Retinal pigment epithelial cell (primary cell): ENCODE measurements around the gene TMX3.
A peak's percentile ranks its signal among the peaks of the same experiment; 100 is the strongest.

Experiments
- DNase-seq: peaks from one replicate; pipeline ENCODE4 v3.0.0-alpha.2; 2010; ENCODE audit warnings: low read depth
- H3K4me3 ChIP-seq: 2 replicates; pipeline ENCODE4 v1.5.1; 2011; ENCODE audit warnings: mild to moderate bottlenecking, low read length, control low read depth, moderate library complexity
- TF ChIP-seq, protein P1 (sequence below): conservative IDR thresholded peaks from 2 replicates; pipeline ENCODE4 v1.5.1; 2011; ENCODE audit warnings: low read depth, low read length, control low read depth, inconsistent platforms

The TMX3 gene

DNA sequence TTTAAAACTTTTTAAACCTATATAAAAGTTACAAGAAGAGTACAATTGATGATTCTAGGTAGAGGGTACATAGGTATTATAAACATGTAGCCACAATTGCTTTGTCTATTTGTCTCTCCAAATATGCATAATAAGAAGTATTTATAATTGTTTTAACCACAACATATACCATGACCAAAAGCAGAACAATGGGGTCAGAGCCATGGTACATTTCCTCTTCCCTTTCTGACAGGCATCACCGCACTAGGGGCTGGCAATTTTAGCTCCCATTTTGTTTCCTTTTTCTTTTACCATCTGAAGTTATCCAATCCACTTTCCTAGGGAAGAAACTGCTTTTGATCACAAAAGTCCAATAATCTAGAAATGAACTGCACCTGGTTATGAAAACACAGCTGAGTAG, 49.3 kb downstream of the TMX3 start:
- no peak overlapping the region for H3K4me3 ChIP-seq
- TF ChIP-seq, protein P1, sequence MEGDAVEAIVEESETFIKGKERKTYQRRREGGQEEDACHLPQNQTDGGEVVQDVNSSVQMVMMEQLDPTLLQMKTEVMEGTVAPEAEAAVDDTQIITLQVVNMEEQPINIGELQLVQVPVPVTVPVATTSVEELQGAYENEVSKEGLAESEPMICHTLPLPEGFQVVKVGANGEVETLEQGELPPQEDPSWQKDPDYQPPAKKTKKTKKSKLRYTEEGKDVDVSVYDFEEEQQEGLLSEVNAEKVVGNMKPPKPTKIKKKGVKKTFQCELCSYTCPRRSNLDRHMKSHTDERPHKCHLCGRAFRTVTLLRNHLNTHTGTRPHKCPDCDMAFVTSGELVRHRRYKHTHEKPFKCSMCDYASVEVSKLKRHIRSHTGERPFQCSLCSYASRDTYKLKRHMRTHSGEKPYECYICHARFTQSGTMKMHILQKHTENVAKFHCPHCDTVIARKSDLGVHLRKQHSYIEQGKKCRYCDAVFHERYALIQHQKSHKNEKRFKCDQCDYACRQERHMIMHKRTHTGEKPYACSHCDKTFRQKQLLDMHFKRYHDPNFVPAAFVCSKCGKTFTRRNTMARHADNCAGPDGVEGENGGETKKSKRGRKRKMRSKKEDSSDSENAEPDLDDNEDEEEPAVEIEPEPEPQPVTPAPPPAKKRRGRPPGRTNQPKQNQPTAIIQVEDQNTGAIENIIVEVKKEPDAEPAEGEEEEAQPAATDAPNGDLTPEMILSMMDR = no peak
- DNase-seq = no peak

DNA sequence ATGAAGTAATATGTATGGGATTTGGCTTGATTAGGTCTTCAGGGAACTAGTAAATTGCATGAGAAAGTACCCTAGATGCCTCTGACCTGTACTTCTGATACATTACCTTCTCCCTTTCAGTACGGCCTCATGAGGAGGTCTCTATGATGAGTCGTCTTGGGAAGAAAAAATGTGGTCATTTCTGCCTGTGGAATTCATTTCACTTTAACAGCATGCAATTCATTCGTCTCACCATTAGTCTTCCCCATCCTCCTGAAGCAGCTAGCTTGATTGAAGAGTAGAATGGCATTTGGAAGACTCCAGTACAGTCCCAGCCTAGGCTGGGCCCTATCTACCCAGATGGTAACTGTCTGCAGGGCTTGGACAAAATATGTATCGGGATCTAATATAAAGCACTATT, 52.2 kb downstream of the TMX3 start:
- H3K4me3 ChIP-seq = no peak overlapping the region
- DNase-seq = no peak
- TF ChIP-seq, protein P1 = peak; percentile 12

DNA sequence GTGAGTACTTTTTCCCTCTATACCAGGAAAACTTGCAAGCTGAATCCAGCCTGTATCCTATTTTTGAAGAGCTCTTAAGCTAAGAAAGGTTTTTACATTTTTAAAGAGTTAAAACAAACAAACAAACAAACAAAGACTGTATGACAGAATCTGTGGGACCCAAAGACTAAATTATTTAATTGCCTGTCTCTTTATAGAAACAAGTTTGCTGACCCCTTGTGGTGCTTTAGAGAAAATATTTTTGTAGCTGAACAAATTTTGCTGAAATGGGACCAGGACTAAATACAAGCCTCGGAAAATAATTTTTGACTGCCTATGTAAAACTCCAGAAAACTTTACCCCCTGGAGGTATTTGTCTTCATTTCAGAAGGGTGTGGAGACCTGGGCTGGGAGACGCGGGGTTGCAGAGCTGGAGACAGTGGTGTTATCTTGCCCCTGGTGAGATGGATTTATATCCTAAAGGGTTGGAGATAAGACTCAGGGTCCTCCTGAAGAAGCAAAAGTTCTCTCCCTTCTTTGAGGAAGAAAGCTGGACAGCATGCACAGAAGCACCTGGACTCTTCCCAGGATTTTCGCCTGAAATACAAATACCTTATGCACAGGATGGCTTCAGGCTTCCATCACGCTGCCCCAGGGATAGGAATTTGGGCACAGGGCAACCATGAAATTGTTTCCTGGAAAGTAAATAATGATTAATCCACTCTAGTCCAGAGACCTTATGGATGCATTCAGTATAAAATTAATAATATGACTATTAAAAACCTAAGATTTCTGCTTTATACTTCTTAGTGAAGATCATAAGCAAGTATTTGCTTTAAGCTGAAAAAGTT, 54.3 kb downstream of the TMX3 start:
- peak; percentile 20 for DNase-seq
- TF ChIP-seq, protein P1 = peak; percentile 58
- H3K4me3 ChIP-seq = no peak overlapping the region

DNA sequence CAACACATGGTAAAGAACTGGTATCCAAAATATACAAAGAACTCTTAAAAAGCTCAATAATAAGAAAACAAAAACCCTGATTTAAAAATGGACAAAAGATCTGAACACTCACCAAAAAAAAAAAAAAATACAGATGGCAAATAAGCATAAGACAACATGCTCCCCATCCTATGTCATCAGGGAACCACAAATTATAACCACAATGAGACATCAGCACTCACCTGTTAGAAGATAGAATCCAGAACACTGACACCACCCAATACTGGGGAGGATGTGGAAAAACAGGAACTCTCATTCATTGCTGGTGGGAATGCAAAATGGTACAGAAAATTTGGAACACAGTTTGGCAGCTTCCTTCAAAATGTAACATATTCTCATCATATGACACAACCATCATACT, 66.7 kb downstream of the TMX3 start:
- TF ChIP-seq, protein P1 = no peak
- DNase-seq = no peak
- no peak overlapping the region for H3K4me3 ChIP-seq

DNA sequence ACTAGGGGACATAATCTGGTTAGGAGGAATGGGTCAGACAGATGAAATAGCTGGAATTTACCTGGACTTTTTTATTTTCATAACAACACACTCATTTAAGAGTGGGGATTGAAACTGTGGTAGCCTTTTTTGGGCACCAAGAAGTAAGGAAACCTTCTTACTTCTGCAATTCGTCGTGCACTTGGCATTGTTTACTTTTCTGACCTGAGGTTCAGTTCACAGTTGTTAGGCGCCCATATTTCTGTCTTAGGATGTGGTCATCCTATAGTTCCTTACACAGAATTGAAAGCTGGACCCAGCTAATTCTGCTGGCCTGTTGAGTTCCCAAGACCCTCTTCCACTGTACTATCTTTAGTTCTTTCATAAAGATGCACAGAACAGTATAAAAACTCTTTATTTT, 72.9 kb downstream of the TMX3 start:
- no peak overlapping the region for H3K4me3 ChIP-seq
- no peak for DNase-seq
- TF ChIP-seq, protein P1 = no peak

DNA sequence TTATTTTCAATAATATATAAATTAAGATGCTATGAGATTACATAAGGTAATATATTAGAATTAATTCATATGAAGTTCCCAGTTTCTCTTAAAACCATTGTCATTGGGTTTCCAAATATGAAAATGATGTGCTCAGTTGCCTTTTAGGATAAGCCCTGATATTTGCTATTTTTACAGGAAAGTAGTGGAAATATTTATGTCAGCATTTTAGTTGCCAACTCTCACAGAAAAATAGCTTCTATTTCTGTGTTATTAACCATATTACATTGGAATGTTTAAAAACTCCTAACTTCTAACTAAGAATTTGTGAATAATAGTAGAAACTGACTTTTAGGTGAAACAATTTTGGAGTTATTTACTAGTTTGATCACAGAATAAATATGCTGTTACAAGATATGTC, 74.0 kb downstream of the TMX3 start:
- H3K4me3 ChIP-seq = no peak overlapping the region
- TF ChIP-seq, protein P1 = no peak
- DNase-seq = no peak

DNA sequence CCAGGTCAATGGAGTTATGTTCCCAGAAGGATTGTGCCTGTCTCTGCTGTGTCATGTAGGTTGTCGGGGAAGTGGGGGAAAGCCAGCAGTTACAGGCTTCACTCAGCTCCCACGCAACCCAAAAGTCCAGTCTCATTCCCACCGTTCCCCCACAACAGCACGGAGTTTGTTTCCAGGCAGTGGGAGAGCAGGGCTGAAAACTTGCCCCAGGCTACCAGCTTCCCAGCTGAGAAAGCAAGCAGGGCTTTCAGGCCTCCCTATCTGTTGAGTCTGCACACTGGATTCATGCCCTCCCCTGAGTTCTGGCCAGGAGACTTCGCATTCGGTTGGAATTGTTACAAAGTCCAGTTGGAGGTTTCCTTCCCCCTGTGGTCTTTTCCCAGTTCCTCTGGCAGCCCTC, 76.3 kb downstream of the TMX3 start:
- DNase-seq = no peak
- TF ChIP-seq, protein P1 = no peak
- no peak overlapping the region for H3K4me3 ChIP-seq
